Activated CD4-positive, alpha-beta T cell treated with anti-CD3 and anti-CD28 coated beads for 48 hours (primary cell): ENCODE results near the gene CCDC154.

ENCODE experiments used
- DNase-seq: peaks from one replicate; pipeline ENCODE4 v3.0.0-alpha.2; 2020

The CCDC154 gene

GRCh38 chr16:1413684-1414531 is 30.4 kb downstream of the CCDC154 start:
- peak; percentile 78 for DNase-seq

GRCh38 chr16:1412847-1413246 is 31.5 kb downstream of the CCDC154 start:
- no peak for DNase-seq

- DNase-seq: peak; percentile 96
These were observed 36.1 kb downstream of the CCDC154 start for GRCh38 chr16:1408171-1408837.

GRCh38 chr16:1407753-1408152 is 36.6 kb downstream of the CCDC154 start:
- DNase-seq: no peak

- no peak for DNase-seq
These were observed 40.6 kb downstream of the CCDC154 start for GRCh38 chr16:1403733-1404132.

- DNase-seq: no peak
These were observed 41.3 kb downstream of the CCDC154 start for GRCh38 chr16:1403036-1403435.

- no peak for DNase-seq
These were observed 42.6 kb downstream of the CCDC154 start for GRCh38 chr16:1401758-1402154.

GRCh38 chr16:1401061-1401757 is 43.1 kb downstream of the CCDC154 start:
- DNase-seq: no peak

GRCh38 chr16:1398826-1399581 is 45.4 kb downstream of the CCDC154 start:
- DNase-seq: no peak

- DNase-seq: no peak
These were observed 46.0 kb downstream of the CCDC154 start for GRCh38 chr16:1398351-1398750.

- DNase-seq: no peak
These were observed 46.6 kb downstream of the CCDC154 start for GRCh38 chr16:1397779-1398178.

- DNase-seq: no peak
These were observed 48.8 kb downstream of the CCDC154 start for GRCh38 chr16:1395444-1396031.

- no peak for DNase-seq
These were observed 49.9 kb downstream of the CCDC154 start for GRCh38 chr16:1394367-1394951.

GRCh38 chr16:1393613-1394176 is 50.7 kb downstream of the CCDC154 start:
- no peak for DNase-seq

GRCh38 chr16:1392826-1393225 is 51.5 kb downstream of the CCDC154 start:
- DNase-seq: no peak

- DNase-seq: no peak
These were observed 54.0 kb downstream of the CCDC154 start for GRCh38 chr16:1390239-1390779.

- no peak for DNase-seq
These were observed 54.6 kb downstream of the CCDC154 start for GRCh38 chr16:1389762-1390161.

GRCh38 chr16:1387331-1387730 is 57.0 kb downstream of the CCDC154 start:
- no peak for DNase-seq

- DNase-seq: no peak
These were observed 59.1 kb downstream of the CCDC154 start for GRCh38 chr16:1385232-1385631.
